DMS53 (cell line): ENCODE results near the gene SFMBT2.

Source experiments
- DNase-seq: peaks from one replicate; lab custom pipeline; 2025; lab: John Stamatoyannopoulos, UW

Gene SFMBT2

DNA sequence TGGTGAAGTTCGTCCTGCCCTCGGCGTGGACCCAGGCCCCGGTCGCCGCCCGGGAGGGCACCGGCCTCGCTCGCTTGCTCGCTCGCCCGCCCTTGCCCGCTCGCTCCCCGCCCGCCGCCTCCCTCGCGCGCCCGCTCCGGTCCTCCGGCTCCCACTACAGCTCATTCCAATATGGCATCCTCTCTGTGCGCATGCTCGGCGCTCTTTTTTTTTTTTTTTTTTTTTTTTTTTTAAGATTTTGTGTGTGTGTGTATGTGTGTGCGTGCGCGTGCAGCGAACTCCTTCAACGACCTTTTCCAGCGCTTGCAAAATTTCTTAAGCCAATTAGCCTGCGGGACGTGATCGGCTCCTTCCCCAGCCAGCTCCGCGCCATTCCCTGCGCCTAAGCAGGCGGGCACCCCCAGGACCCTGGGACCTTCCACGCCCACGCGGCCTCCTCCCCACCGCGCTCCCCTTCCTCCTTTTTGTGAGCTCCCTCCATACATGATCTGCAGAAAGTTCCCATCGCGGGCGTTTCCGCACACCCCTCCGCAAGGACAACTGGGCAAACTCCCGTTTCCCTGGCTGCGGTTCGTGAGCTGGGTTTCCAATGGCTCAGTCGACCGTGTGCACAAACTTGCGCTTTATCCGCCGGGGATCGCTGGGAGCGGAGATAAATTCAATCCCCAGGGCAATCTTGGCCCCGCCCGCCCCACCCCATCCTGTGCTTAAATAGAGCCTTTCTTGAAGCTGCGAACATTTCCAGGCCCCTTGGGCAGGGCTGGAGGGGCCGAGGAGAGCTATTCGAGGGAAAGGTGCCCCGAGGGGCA, at the start of gene SFMBT2:
TSS of gene SFMBT2 (minus strand) at position 173 of the 809 bp plus-strand sequence. CDS start 29,136 bp downstream, outside the sequence.
- no peak for DNase-seq

DNA sequence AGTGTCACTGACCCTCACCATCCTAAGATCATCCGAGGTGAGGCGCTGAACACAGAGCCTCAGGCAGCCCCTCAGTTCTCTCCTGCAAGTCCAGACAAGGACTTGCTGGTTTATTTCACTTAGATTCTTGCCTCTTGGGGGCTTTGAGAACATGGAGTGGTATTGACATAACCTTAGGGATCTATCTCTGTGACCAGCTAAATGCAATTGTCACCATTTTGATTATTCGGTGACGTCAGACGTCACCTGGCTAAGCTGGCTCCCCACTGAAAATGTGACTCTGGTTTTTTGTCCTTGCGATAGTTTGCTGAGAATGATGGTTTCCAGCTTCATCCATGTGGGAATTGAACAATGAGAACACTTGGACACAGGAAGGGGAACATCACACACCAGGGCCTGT, 49.2 kb upstream of the SFMBT2 start:
- no peak for DNase-seq

DNA sequence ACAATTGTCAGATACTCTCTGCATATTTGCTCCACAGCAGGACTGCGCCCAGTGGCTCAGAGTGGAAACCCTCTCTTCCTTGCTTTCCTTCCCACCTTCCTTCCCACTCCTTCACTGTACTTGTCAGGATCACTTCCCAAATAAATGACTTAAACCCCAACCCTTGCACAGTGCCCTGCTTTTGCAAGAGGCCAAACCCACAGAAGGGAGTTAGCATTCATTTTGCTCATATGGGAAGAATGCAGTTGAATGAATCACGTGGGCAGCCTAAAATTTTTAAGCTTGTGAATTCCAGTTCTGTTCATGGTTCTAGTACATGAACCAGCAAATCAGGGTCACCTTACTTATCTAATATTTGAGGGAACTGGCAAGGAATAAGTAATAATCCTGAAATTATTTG, 47.7 kb upstream of the SFMBT2 start:
- DNase-seq, result no peak

DNA sequence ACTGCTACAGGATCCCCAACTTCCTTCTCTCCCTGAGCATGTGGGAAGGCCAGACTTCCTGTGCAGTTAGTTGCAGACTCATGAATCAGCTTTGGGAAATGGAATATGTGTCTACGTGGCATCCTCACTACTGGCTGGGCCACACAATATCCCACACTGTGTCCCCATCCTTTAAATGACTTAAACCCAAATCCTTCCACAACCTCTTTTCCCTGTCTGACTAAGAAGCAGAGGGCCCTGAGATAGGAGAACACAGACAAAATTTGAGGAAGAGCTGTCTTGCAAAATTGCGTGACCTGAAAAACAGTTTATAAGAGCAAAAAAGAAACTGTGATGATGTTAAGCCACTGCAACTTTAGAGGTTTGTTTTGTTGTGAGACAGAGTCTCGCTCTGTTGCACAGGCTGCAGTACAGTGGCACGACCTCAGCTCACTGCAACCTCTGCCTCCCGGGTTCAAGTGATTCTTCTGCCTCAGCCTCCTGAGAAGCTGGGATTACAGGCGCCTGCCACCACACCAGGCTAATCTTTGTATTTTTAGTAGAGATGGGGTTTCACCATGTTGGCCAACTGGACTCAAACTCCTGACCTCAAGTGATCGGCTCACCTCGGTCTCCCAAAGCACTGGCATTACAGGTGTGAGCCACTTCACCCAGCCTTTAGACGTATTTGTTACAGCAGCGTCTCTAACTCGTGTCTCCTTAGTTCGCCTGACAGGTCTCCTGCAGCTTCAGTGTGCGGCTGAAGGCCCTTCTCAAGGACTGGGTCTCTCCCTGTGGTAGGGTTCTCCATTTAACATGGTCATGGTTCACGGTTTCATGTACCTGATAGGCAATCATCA, 46.9 kb upstream of the SFMBT2 start:
- DNase-seq, result no peak

DNA sequence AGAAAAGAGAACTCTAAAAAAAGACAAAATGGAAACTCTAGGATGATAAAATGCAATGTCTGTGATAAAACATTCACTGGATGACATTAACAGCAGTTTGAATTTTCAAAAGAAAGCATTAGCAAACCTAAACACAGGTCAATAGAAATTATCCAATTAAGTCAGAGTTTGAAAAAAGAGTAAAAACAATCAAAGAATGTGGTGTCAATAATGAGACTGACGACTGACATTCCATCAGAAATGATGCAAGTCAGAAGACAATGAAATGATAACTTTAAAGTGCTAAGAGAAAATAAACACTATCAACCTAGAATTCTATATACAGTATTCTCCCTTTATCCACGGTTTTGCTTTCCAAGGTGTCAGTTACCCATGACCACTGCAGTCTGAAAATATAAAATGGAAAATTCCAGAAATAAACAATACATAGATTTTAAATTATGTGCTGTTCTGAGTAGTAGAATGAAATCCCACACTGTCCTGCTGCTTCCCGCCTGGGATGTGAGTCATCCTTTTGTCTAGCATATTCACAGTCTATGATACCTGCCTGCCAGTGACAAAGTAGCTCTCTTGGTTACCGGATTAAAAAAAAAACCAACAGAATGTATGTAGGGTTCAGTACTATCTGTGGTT, 38.3 kb upstream of the SFMBT2 start:
- no peak for DNase-seq

DNA sequence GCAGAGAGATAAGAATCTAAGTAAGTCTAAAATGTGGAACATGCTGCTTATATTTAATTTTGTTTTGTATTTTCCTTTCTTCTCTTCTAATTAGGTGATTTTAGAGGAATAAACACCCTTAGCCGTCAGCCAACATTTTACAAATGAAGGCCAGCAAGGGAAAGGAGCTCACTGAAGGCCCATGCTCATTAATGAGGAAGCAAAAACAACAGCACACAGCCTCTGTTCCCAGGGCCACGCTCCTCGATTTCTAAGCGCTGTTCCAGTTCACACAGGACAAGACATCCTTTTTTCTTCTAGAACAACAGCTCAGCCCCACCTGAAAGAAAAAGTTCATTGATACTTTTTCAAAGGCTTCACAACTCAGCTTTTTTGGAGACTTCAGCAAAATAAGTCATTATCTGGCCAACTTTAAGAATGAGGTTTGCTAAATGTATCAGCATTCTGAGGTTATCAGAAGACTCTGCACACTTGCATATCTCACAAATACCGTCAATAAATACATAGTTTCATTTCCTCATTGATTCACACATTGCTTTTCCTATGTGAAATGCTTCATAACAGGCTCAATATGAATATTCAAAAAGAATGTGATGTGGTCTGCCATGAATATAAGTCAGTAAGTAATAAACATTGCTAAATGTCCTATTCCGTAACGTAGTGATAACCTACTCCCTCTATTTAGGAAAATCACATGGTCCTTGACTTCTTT, 34.8 kb upstream of the SFMBT2 start:
- no peak for DNase-seq

DNA sequence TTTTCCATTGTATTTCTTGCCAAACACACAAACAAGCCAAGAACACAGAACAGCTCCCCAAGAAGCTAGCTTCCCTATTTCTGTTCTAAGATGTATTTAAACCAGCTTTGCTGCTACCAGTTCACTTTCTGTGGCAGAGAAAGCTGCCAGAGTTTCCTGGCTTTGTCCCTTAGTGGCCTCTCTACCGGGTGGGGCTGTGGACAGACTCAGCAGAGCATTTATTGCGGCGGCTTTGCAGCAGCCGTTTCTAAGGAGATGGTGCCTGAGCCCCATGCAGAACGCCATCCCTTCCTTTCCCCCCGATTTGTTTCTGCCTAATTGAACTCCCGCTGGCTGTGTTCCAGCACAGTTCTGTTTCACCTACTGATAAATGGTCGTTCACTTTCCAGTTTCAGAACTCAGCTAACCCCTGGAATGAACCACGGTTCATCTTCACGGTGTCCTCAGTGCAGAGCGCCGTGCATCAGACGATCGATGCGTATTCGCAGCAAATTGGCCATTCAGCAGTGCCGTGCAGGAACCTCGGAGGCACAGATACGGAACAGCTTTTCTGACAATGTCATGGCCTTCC, 33.8 kb upstream of the SFMBT2 start:
- DNase-seq, result no peak

DNA sequence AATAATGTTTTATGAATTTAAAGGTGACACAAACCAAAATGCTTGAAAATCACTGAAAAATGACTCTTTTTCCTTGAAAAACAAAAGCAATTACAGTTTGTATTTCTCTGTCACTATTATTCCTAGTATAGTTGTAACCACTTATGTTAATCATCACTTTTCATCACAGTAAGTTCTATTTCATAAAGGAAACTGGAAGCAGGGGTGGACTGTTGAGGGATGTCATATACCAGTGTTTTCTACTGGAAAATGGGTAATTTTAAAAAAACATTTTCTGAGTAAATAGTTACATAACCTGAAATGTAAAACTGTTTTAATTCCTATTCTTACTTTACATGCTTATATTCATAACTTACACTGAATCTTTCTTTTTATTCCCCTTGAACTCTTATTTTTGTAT, 32.2 kb upstream of the SFMBT2 start:
- no peak for DNase-seq

DNA sequence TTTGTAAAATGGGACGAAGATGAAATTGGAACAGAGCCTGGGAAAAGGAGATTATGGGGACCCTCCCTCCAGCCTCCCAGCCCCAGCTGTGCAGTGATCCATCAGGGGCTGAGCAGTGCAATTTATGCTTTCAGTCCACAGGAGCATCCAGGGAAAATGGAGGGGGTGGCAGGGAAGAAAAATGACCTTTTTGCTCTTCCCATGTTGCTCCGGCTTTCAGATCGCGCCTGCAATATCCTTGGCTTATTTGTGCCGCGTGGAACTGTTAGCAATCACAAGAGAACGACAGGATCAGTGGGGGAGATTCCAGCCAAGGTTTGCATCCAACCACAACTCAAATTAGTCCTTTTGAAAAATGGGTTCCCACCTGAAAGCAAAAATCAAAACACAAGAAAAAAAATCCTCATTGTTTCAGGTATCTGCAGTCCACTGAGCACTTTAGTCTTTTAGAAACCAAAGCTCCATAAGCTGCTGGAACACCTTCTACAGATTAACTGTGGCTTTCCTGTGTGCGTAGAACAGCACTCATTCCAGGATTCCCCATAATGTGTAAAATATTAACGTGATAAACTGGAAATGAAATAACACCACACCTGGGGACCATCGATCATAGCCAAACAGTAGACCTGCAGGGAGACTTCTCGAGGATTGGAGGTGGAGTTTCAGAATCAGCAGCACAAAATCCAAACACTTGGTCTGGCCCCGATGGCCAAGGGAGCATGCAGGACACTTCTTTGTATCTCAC, 30.7 kb upstream of the SFMBT2 start:
- DNase-seq, result no peak

DNA sequence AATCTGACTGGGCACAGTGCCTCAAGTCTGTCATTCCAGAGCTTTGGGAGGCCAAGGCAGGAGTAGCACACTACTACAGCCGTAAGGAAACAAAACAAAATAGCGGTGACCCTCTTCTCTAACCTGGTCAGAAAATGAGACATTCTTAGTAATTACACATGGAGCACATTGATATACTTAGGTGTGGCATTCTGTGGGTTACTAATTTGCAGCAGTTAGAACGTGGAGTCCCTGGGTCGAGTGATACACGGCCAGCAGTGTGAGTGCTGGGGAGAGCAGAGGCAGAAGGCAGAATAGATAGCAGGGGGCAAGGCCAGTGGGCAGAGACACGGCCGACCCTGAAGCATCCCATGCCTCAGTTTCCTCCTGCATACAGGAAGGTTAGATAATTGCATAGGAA, 28.9 kb upstream of the SFMBT2 start:
- no peak for DNase-seq

DNA sequence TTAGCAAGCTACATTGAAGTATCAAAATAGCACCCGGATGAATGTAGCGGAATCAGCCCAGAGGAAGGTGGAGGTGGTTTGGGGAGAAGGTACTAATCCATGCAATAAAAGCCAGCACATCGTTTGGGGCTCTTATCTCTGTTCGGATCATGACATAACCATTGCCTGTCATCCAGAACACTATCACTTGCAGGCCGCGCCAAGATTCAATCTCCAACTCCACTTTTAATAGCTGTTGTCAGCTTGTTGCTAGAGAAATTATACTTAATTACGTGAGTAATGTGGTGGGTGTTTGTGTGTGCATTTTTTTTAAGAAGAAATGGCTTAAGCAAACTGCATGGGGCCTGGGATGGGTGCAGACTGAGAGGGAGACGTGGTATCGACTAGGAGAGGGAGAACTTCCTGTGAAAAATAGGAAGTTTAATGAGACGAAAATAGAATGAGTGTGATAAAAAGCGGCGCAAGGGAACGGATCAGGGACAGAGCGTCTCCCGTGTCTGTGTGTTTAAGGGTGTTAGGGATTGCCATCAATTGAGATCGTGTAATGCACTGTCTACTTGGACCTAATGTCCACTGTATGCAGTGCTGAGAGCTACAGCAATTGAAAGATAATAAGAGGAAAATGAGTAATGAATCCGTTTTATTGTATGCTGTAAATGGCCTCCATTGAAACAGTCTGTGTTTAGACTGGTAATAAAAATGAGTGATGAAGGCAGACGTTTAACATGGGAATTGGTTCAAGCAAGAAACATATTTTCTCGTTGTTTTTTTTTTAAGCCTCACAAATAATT, 27.6 kb upstream of the SFMBT2 start:
- DNase-seq, result no peak

DNA sequence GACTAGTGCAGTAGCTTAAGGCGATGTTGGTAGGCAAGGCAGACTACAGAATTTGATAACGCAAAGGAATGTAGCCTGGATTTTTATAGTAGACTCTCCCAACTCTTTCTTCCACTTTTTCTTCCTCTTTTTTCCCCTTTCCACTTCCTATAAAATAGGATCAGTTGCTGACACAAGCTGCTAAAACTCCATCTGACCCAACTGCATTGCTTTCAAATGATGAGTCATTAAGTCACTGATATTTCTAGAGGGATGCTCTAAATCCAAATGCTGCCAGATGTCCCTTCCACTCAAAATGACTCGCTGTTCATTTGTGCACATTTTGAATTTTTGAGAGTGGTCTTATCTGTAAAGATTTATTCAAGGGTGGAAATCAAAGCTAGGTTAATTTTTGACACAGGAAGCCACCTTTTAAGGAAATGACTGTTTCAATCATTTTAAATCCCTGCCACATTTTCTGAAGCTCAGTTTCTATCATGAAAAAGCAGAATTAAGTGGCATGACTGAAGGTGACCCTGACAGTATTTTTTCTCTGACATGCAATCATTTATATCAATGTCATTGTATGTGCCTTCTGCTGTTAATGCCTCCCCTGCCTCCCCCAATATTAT, 25.8 kb upstream of the SFMBT2 start:
- DNase-seq, result no peak

DNA sequence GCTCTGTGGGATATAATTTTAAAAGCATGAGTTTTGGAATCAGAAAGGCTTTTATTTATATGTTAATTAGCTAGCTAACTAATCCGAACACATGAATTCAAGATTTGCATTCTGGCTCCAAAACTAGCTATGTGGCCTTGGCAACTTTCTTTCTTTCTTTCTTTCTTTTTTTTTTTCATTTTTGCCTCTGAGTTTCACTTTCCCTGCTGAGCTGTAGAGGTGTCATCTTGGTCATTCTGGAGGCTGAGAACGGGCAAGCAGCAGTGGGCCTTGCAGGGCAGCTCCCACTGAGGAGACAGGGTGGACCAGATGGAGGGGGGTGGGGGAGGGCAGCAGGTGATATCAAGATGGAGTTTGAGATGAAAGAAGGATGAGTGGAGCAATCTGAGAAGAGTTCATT, 24.8 kb upstream of the SFMBT2 start:
- no peak for DNase-seq

DNA sequence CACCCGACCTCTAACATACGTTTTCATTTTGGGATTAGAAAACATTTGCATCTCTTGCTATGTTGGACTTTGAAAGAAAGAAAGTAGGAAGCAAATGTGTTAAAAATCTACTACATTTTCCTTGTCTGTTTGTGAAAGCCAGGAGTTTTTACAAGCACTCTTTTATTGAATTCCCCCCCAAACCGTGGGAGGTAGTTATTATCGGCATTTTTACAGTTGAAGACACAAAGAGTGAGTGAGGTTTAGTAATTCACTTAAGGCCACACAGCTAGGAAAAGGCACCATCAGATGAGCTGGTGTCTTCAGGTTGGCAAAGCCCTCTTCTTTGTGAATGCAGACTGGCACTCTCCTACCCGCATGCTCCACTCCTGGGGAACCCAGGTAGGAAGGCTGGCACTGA, 23.5 kb upstream of the SFMBT2 start:
- no peak for DNase-seq

DNA sequence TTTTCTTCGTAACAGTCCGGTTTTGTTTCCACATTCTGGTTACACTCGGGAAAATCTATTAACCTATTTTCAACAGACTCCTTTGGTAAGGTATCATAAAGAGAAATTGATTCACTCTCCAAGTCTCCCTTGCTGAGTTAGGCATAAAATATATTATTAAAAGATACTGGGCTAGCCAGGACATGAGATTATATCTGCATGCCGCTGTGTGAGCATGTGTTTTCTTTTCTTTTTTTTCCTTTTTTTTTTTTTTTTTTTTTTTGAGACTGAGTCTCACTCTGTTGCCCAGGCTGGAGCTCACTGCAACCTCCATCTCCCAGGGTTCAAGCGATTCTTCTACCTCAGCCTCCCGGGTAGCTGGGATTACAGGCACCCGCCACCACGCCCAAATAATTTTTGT, 23.0 kb upstream of the SFMBT2 start:
- DNase-seq, result no peak

DNA sequence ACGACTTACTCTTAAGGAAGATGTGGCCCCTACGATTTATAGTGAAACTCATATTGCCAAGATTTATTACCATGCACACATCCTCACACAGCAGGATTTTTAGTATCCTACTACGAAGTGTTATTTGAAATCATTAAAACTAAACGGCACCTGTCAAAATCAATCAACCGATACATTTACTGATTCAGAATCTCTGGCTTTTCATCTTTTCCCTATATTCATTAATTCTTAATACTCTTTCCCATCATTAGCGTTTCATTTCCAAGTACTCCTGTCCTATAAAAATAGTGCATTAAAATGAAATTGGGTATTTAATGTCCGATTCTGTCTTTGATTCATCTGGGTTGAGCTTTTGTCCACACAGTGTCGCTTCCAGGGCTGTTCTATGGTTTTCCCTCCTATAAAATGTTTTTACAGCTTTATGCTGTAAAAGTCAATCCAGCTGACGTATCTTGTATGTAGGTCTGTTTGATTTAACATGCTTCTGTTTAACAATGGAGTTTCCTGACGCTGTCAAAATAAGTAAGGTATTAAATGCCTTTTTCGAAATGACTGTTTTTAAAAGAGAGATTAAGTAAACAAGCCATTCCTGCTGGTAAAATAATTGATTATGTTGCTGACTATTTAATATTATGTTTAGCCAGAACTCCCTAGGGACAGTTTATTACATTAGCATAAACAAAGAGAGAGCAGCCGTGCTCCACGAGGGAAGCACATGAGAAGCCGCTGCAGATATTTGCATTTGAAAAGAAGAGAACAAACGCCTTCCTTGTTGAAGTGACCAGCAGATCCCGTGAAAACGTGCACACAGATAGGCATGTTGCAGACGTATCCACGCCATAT, 22.3 kb upstream of the SFMBT2 start:
- no peak for DNase-seq

DNA sequence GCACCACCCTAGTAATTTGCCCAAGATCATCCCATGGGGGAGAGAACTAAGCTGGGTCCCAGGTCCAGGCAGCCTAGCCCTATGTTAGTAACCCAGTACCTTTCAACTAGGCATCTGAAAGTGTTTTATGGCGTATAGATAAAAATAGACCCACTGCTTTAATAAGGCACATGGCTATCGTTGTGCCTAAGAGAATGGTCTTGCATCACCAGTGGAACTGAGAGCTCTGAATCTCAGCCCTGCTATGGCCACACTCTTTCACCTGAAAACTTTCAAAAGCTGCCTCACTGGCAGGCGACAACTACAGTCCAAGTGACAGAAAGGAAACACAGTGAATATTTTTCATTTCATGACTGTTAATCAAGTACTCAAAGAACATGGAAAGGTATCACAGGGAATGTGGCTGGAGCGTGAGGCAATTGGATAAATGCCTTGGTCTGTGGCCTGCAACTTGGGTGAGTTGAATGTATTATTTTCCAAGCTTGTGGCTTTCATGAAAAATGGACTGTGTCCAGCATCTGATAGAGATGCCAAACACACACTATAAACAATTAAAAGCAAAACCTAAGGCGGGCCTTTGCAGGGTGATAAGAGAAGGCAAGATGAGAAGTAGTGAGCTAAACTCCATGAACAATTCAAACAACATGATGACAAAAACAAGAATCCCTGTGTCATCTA, 18.0 kb upstream of the SFMBT2 start:
- no peak for DNase-seq

DNA sequence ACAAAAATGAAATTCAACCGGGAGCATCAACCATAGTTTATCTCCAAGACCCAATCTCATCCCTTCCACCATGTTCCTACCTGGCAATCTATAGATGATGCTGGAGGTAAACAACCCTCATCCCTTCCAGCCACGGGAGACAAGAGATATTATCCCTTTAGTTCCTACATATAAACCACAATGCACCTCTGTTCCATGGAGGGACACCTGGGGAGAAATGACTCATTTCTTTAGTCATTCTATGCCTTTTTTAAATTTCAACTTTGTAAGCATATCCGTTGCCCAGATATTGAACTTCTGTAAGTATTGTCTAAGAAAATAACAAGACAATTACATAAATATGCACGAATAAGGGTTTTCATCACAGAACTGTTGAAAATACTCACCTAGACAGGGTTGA, 15.5 kb upstream of the SFMBT2 start:
- DNase-seq, result no peak
